HG03460 (cell line): ENCODE data around the gene SFXN4.
"Not testable (repeated sequence)": the region's sequence is repeated elsewhere in the genome, so short reads cannot be mapped to it uniquely, and the experiment has no call there.

Experiments
- ATAC-seq: cut with Tn5 transposase; IDR thresholded peaks from one replicate; pipeline ENCODE4 v1.9.1; 2021; ENCODE audit not compliant: unreplicated experiment

SFXN4 gene

DNA sequence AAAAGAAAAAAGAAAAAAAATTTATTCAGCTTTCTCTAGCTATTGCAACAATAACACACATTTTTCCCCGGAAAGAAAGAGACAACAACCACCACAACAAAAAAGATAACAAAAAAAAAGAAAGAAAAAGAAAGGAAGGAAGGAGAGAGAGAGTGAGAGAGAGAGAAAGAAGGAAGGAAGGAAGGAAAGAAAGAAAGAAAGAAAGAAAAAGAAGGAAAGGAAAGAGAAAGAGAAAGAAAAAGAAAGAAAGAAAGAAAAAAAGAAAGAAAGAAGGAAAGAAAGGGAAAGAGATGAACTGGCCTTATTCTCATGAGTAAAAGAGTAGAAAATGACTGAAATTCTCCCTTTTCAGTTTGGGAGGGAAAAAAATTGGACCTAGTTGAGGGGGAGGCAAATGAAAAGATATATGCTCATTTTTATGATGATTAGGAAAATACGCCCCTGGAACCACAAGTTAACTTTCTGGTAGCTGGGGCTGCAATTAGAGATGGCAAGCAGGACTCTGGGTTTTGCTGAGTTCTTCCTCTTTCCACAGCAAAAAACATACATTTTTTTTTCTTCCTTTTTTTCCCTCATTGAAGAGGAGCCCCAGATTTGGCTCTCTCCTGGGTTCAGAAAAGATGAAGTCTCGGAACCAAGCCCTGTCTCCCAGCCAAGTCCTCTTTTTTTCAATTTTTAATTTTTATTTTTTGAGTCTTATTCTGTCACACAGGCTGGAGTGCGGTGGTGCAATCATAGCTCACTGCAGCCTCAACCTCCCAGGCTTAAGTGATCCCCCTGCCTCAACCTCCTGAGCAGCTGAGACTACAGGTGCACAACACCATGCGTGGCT, 25.7 kb upstream of the SFXN4 start:
- ATAC-seq, result no peak

DNA sequence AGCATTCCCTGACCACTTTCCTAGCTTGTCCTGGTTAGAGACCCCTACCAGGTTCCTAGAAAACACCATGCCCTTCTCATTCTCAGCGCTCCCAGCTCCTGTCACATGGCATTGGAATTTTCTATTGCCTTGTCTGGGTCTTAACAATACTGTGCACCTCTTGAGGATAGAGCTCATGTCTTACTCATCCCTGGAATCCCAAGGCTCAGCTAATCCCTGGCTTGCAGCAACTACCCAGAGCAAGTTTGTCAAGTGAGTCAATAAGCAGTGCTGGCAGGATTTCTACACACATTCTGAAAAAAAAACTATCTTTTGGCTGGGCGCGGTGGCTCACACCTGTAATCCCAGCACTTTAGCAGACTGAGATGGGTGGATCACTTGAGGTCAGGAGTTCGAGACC, 24.8 kb upstream of the SFXN4 start:
- ATAC-seq, result no peak

GRCh38 chr10:119189811-119190282, 24.3 kb upstream of the SFXN4 start:
- ATAC-seq, result no peak

DNA sequence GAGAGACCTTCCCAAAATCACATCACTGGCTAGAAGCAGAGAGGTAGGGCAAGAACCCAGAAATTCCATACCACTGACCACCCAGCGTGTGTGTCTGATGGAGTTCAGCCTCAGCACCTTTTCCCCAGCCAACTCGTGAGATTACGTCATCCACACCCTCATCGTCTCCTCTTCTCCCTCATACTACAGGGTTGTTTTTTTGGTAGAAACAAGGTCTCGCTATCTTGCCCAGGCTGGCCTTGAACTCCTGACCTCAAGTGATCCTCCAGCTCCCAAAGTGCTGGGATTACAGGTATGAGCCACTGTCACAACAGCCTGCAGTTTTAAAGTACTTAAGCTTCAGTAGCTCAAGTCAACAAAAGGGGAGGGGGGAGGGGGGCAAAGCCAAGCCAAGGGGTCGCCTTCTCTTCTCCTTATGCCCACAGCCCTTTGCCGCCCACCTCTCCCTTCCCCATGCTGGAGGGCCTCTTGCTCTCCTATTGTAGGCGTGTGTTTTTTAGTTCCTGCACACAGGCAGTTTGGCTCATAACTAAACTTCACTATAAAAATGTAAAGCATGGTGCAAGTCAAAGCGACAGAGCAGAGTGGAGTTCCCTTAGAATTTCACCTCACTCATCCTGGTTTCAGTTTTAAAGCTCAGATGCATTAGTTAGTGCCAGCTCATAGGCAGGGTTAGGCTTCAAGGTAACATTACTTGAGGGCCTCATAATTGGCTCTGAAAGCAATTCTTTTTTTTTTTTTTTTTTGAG, 18.3 kb upstream of the SFXN4 start:
- ATAC-seq, result no peak

DNA sequence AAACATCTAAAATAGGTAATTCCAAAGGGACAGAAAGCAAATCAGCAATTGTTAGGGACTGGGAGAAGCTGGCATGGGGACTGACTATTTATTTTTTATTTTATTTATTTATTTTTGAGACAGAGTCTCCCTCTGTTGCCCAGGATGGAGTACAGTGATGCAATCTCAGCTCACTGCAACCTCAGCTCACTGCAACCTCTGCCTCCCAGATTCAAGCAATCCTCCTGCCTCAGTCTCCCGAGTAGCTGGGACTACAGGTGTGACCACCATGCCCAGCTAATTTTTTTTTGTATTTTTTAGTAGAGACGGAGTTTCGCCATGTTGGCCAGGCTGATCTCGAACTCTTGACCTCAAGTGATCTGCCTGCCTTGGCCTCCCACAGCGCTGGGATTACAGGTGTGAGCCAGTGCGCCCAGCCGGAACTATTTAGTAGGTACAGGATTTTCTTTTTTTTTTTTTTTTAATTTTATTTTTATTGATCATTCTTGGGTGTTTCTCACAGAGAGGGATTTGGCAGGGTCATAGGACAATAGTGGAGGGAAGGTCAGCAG, 15.4 kb upstream of the SFXN4 start:
- ATAC-seq, result not testable (repeated sequence)

- ATAC-seq, result peak; percentile 88
These were observed 13.0 kb upstream of the SFXN4 start, which contains the start of gene PRDX3 for GRCh38 chr10:119178372-119179119. Gene PRDX3, minus strand, starts transcription at chr10:119178812. Its CDS starts 22 bp downstream, at chr10:119178790.

GRCh38 chr10:119177708-119178371, 12.3 kb upstream of the SFXN4 start:
- ATAC-seq, result peak; percentile 19

GRCh38 chr10:119176166-119176565, 10.7 kb upstream of the SFXN4 start:
- no peak for ATAC-seq

DNA sequence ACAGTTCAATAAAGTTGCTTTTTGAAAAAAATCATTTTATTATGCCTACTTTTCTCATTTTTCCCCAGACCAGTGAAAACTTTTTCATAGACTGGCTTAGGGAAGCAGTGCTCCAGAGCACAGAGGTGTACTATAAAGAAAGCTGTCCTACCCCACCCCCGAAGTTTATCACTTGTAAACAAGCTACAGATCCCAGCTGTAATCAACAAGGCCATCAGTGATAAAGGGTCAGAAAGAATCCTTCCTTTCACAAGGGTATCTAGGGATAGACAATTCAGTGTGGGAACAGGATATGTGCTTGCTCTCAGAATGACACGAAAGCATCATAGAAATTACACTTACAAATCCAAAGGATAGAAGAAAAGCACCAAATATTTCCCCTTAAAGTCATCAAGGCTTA, 8.6 kb upstream of the SFXN4 start:
- ATAC-seq, result no peak

GRCh38 chr10:119167041-119167440, 1.5 kb upstream of the SFXN4 start:
- ATAC-seq, result no peak

DNA sequence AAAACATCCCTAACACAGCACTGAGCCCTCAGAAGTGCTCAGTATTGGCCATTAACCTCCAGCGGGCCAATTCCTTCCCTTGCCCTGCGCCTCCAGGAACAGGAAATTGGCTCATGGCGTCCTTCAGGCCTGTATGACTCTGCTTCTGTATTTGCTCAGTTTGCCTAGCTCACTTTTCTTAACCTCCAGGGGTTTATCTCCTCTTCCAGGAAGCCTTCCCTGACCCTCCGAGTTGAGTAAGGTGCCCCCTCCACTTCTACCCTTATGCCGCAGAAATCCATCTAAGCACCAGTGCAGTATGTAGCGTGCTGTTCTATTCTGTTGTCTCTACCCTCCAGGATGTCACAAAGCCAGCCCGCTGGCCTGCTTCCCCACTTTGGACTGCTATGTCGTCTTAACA, 1.1 kb upstream of the SFXN4 start:
- ATAC-seq, result no peak

- peak; percentile 10 for ATAC-seq
These were observed 595 bp upstream of the SFXN4 start for GRCh38 chr10:119166118-119166500.

GRCh38 chr10:119162452-119163092, 2.9 kb downstream of the SFXN4 start:
- ATAC-seq, result no peak

DNA sequence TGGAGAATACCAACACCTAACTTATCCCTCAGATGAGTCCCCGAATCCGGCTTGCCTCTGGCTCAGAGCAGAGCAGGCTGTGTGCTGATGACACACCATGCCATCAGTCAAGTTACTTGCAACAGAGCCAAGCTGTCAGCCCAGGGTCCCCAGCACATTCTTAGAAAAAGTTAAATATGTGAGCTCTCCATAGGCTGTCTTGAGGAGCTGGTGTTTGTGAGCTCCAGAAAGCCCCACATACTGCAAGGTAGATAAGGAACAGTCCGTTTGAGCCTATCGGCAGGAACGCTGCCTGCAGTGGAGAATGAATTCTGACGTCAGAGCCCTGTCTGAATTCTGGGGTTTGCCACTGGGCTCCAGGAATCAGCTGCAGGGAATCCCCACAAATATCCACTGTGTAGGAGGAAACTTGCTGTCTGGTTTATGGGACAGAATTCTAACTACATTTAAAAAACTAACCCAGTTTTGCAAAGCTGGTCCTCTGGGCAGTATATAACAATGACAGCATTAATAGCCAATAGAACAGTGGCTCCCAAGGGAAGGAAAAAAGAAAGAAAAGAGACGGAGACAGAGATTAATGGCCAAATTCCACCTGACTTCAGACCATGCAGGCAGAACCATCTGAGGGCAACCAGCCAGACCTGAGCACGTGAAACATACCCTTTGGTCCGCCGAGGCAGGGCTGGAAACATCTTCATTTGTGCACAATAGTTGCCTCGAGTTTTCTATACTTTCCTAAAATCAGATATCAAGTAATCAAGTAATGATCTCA, 3.6 kb downstream of the SFXN4 start:
- no peak for ATAC-seq

- no peak for ATAC-seq
These were observed 6.2 kb downstream of the SFXN4 start for GRCh38 chr10:119159332-119159731.

- no peak for ATAC-seq
These were observed 11.9 kb downstream of the SFXN4 start for GRCh38 chr10:119153661-119154060.

- no peak for ATAC-seq
These were observed 12.5 kb downstream of the SFXN4 start for GRCh38 chr10:119153041-119153440.

- ATAC-seq, result not testable (repeated sequence)
These were observed 13.9 kb downstream of the SFXN4 start for GRCh38 chr10:119151601-119152000.

GRCh38 chr10:119149729-119150128, 15.8 kb downstream of the SFXN4 start:
- no peak for ATAC-seq
